ENCODE measurements around the gene KRT72. TPM values are rescaled to one million over a fixed set of nuclear protein-coding genes. Genes with fewer than 3 reads are reported as not detected.

Gene KRT72
- total RNA-seq, 1 donor: not detected

- no peak for TF ChIP-seq CTCF (IDR thresholded peaks at IDR 0.05; ENCODE audit: insufficient read depth, low read depth, low read length)
- no peak for DNase-seq (ENCODE audit: low read depth)
- H3K4me3 ChIP-seq (ENCODE audit: low read depth, low read length): no peak overlapping the region
These were observed 14.6 kb upstream of the KRT72 start for GRCh38 chr12:52615912-52616311.

- DNase-seq (ENCODE audit: low read depth): no peak
- no peak for TF ChIP-seq CTCF (IDR thresholded peaks at IDR 0.05; ENCODE audit: insufficient read depth, low read depth, low read length)
These were observed 14.1 kb upstream of the KRT72 start for GRCh38 chr12:52615208-52615868.

GRCh38 chr12:52614381-52615207 is 13.3 kb upstream of the KRT72 start:
- no peak for DNase-seq (ENCODE audit: low read depth)

More at GRCh38 chr12:52615208-52615868, 14.1 kb upstream of the KRT72 start:
- no peak overlapping the region for H3K4me3 ChIP-seq (ENCODE audit: low read depth, low read length)

GRCh38 chr12:52613384-52614030 is 12.2 kb upstream of the KRT72 start:
- no peak for TF ChIP-seq CTCF (IDR thresholded peaks at IDR 0.05; ENCODE audit: insufficient read depth, low read depth, low read length)
- DNase-seq (ENCODE audit: low read depth): no peak
- H3K4me3 ChIP-seq (ENCODE audit: low read depth, low read length): no peak overlapping the region

More at GRCh38 chr12:52614381-52615207, 13.3 kb upstream of the KRT72 start:
- H3K4me3 ChIP-seq (ENCODE audit: low read depth, low read length): no peak overlapping the region
- TF ChIP-seq CTCF (IDR thresholded peaks at IDR 0.05; ENCODE audit: insufficient read depth, low read depth, low read length): no peak

- no peak overlapping the region for H3K4me3 ChIP-seq (ENCODE audit: low read depth, low read length)
- DNase-seq (ENCODE audit: low read depth): no peak
- TF ChIP-seq CTCF (IDR thresholded peaks at IDR 0.05; ENCODE audit: insufficient read depth, low read depth, low read length): no peak
These were observed 11.4 kb upstream of the KRT72 start for GRCh38 chr12:52612431-52613383.

GRCh38 chr12:52611080-52611468 is 9.8 kb upstream of the KRT72 start:
- no peak for DNase-seq (ENCODE audit: low read depth)
- no peak for TF ChIP-seq CTCF (IDR thresholded peaks at IDR 0.05; ENCODE audit: insufficient read depth, low read depth, low read length)
- no peak overlapping the region for H3K4me3 ChIP-seq (ENCODE audit: low read depth, low read length)

All from fibroblast of villous mesenchyme (primary cell).